ENCODE measurements around the gene ANKRD35. TPM values are rescaled to one million over a fixed set of nuclear protein-coding genes. Genes with fewer than 3 reads are reported as not detected.

Gene ANKRD35
- total and polyA plus RNA-seq, 2 of the 8 experiments (the other 6 are each of a cell fraction or from before 2014, with no cell fraction given), result 1.6 to 3.0 TPM

DNA sequence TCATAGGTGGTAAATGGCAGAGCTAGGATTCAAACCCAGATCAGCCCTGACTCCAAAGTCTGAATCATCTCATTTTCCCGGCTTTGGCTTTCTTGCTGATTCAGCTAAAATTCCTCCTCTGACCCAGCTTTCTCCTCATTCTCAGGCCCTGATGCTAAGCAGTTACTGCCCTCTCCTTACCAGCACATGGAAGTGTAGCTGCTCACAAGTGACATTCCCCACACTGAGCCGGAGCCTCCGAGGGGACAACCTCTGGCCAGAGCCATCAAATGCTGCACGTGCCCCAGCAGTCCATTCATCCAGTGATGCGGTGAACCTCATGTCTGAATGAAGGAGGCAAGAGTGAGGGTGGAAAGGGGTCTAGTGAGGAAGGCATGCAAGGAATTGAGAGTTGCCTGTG lies 13.1 kb upstream of the ANKRD35 start:
- FAIRE-seq (no peak), DNase-seq (ENCODE audit: low read depth in 1 of 2, low spot score in 2 of 2) (no peak)
- H3K27ac ChIP-seq (ENCODE audit: low read depth, low read length), result no peak overlapping the region
- no peak overlapping the region for H3K4me2 ChIP-seq (ENCODE audit: insufficient read depth in 1 of 2, low read depth in 2 of 2, low read length in 2 of 2)
- no peak overlapping the region for H3K4ac ChIP-seq (replicated peaks; ENCODE audit: insufficient read length, low read depth, low read length)
- no peak overlapping the region for H2BK5ac ChIP-seq (ENCODE audit: low read depth, low read length)
- no peaks in the 10 kb centered on the region; the same call in 1 of the 2 replicates for H3K23me2 ChIP-seq (ENCODE audit: low read depth, low read length)
- 92% methylated on average over 5 of the region's 5 CpGs; no CpG with 5 or more reads in 1 of the 2 experiments for WGBS, 2 experiments (ENCODE audit: extremely low coverage in 1 of 2, insufficient coverage in 1 of 2, insufficient read length in 1 of 2, insufficient replicate concordance in 2 of 2, low coverage in 1 of 2, low lambda C conversion rate in 2 of 2, missing lambda C conversion rate in 1 of 2)
- H3K23ac ChIP-seq (ENCODE audit: insufficient read length), result no peak overlapping the region
- H3K9me3 ChIP-seq (ENCODE audit: insufficient read depth in 2 of 2, low read depth in 1 of 2, low read length in 1 of 2), result no peaks in the 10 kb centered on the region
- no peak overlapping the region for H2BK120ac ChIP-seq (replicated peaks; ENCODE audit: low read depth, low read length)
- H2BK15ac ChIP-seq (ENCODE audit: low read length), result no peak overlapping the region
- no peak overlapping the region for H2BK20ac ChIP-seq (ENCODE audit: low read length)
- CTCF ChIA-PET (ENCODE audit: partially characterized antibody), result interaction anchor here (0.7 to 9.5 kb wide), 6 partner anchors 7 to 75 kb away, joined by 3 to 74 read pairs (median 3); partner anchors contain the start of genes ITGA10 and NUDT17
- no peak for TF ChIP-seq NRF1 (IDR thresholded peaks at IDR 0.05; ENCODE audit: low read depth, low read length)
- TF ChIP-seq MAFK (IDR thresholded peaks at IDR 0.05; ENCODE audit: low read depth, low read length), result peak; percentile 95
- H3K9ac ChIP-seq (replicated peaks in 1 of 4; ENCODE audit: extremely low read depth in 1 of 4, low read depth in 3 of 4, low read length in 3 of 4), result no peak overlapping the region
- H3K18ac ChIP-seq (ENCODE audit: extremely low read depth, low read length), result no peak overlapping the region
- H3K4me3 ChIP-seq (ENCODE audit: extremely low read depth in 1 of 4, insufficient read depth in 2 of 4, low read depth in 3 of 4, low read length in 4 of 4), result no peak overlapping the region
- H2AFZ ChIP-seq (ENCODE audit: low read length), result no peak overlapping the region
- H2BK12ac ChIP-seq (ENCODE audit: low read depth, low read length), result peak overlapping the region; percentile 71; the same call in 1 of the 2 replicates
- no peaks in the 10 kb centered on the region for H4K20me1 ChIP-seq (replicated peaks in 1 of 2; ENCODE audit: control insufficient read depth in 1 of 2, insufficient read depth in 2 of 2, low read length in 2 of 2)
- H4K91ac ChIP-seq (replicated peaks; ENCODE audit: insufficient read length, low read length), result no peak overlapping the region
- no peaks in the 10 kb centered on the region; a peak in 1 of 7 replicates for H3K27me3 ChIP-seq (replicated peaks in 1 of 4; ENCODE audit: control insufficient read depth in 3 of 4, extremely low read depth in 1 of 4, insufficient read depth in 3 of 4, low read length in 3 of 4)
- POLR2A ChIA-PET (ENCODE audit: partially characterized antibody), result interaction anchor here (1.3 kb wide), 1 partner anchor 29 kb away, joined by 4 read pairs; the partner anchor contains the start of gene RBM8A
- H2AK5ac ChIP-seq (ENCODE audit: low read depth, low read length), result no peak overlapping the region
- H3K36me3 ChIP-seq (ENCODE audit: control insufficient read depth in 2 of 4, insufficient read depth in 4 of 4, low read length in 3 of 4), result no peaks in the 10 kb centered on the region
- no peak overlapping the region for H4K5ac ChIP-seq (ENCODE audit: insufficient read length, low read depth, low read length)
- H3K4me1 ChIP-seq (replicated peaks in 1 of 4; ENCODE audit: control insufficient read depth in 3 of 4, insufficient read depth in 4 of 4, low read length in 3 of 4), result no peaks in the 10 kb centered on the region
- no peak overlapping the region for H4K8ac ChIP-seq (ENCODE audit: extremely low read depth, insufficient read depth, low read length)
- H3K56ac ChIP-seq (replicated peaks; ENCODE audit: insufficient read length, low read depth, low read length), result no peak overlapping the region
- H3K79me1 ChIP-seq (ENCODE audit: low read depth, low read length), result no peaks in the 10 kb centered on the region
- H3K14ac ChIP-seq (ENCODE audit: insufficient read length), result no peak overlapping the region
- no peaks in the 10 kb centered on the region for H3K79me2 ChIP-seq (ENCODE audit: control insufficient read depth in 1 of 2, insufficient read depth in 2 of 2, low read length in 2 of 2)

Measured in H1 (cell line).